T-cell (primary cell): ENCODE measurements around the gene BRD3. TPM values are rescaled to one million over a fixed set of nuclear protein-coding genes. Genes with fewer than 3 reads are reported as not detected.
A peak's percentile ranks its signal among the peaks of the same experiment; 100 is the strongest.
"Not testable (repeated sequence)": the region's sequence is repeated elsewhere in the genome, so short reads cannot be mapped to it uniquely, and the experiment has no call there.

Source experiments
- ATAC-seq, 4 experiments: fragments of 200-7000 bp in 3 of 4; fragments of 150-1000 bp in 1 of 4; cut with Tn5 transposase; replicated peaks in 1 of 4; 1 replicate in 3 of 4; 2 replicates in 1 of 4; pipeline ENCODE4 v1.10.0; 2021; ENCODE audit warnings: moderate library complexity in 3 of 4, mild to moderate bottlenecking in 2 of 4, moderate number of reproducible peaks in 1 of 4
- CTCF ChIA-PET, 2 donors: fragments of 300-600 bp; sonication (Branson Sonifier 250); formaldehyde crosslinking; loops; one replicate each; lab custom pipeline; 2022; ENCODE audit warnings: antibody characterized with exemption in 2 of 2; lab: Charles Lee
- POLR2A ChIA-PET, 2 donors: fragments of 300-600 bp; sonication (Branson Sonifier 250); formaldehyde crosslinking; loops; one replicate each; lab custom pipeline; 2022; ENCODE audit warnings: antibody characterized with exemption in 2 of 2; lab: Charles Lee
- DNase-seq, 35 experiments: peaks; one replicate each; pipeline versions ENCODE4 v3.0.0 to v3.0.0-alpha.2; 2013 to 2023
- H3K27ac ChIP-seq: one replicate; pipeline ENCODE4 v1.5.1; 2013; ENCODE audit warnings: low read length
- H3K27me3 ChIP-seq, 2 experiments: replicated peaks in 1 of 2; 1 replicate in 1 of 2; 2 replicates in 1 of 2; pipeline versions ENCODE4 v1.6.1 to v1.7.0; 2013; ENCODE audit warnings: low read length in 1 of 2, mixed read lengths in 1 of 2; ENCODE audit not compliant: control insufficient read depth in 2 of 2, insufficient read depth in 2 of 2; ENCODE audit errors: extremely low read depth in 1 of 2
- H3K36me3 ChIP-seq, 2 donors: 1 replicate in 1 of 2; 2 replicates in 1 of 2; pipeline versions ENCODE4 v1.6.1 to v1.7.0; 2013; ENCODE audit warnings: low read length in 1 of 2; ENCODE audit not compliant: control insufficient read depth in 2 of 2, insufficient read depth in 1 of 2; ENCODE audit errors: extremely low read depth in 1 of 2
- H3K4me1 ChIP-seq, 2 experiments: 1 replicate in 1 of 2; 2 replicates in 1 of 2; pipeline versions ENCODE4 v1.6.1 to v1.7.0; 2013; ENCODE audit warnings: low read length in 2 of 2, mixed read lengths in 1 of 2; ENCODE audit not compliant: insufficient read depth in 2 of 2, control insufficient read depth in 1 of 2; ENCODE audit errors: extremely low read depth in 1 of 2
- H3K4me3 ChIP-seq, 2 donors: 1 replicate in 1 of 2; 2 replicates in 1 of 2; pipeline versions ENCODE4 v1.5.1 to v1.7.0; 2013; ENCODE audit warnings: mild to moderate bottlenecking in 2 of 2, low read length in 1 of 2, moderate library complexity in 1 of 2; ENCODE audit not compliant: control insufficient read depth in 1 of 2; ENCODE audit errors: extremely low read depth in 1 of 2
- H3K9me3 ChIP-seq: 2 replicates; pipeline ENCODE4 v1.7.0; 2013
- H3K27ac Mint-ChIP-seq, 2 donors: one replicate each; pipeline ENCODE4 v1.8.0; 2020 to 2021; ENCODE audit warnings: mild to moderate bottlenecking in 2 of 2, mixed read lengths in 2 of 2
- H3K27me3 Mint-ChIP-seq, 2 donors: one replicate each; pipeline ENCODE4 v1.8.0; 2021 to 2022; ENCODE audit warnings: mixed read lengths in 2 of 2
- H3K36me3 Mint-ChIP-seq: one replicate; pipeline ENCODE4 v1.8.0; 2021; ENCODE audit warnings: mixed read lengths
- H3K4me1 Mint-ChIP-seq, 3 donors: one replicate each; pipeline ENCODE4 v1.8.0; 2020 to 2022; ENCODE audit warnings: mixed read lengths in 3 of 3, mild to moderate bottlenecking in 1 of 3
- H3K4me3 Mint-ChIP-seq, 3 donors: one replicate each; pipeline ENCODE4 v1.8.0; 2020 to 2022; ENCODE audit warnings: mild to moderate bottlenecking in 3 of 3, mixed read lengths in 3 of 3, moderate library complexity in 3 of 3
- H3K9me3 Mint-ChIP-seq, 3 donors: one replicate each; pipeline ENCODE4 v1.8.0; 2020 to 2022; ENCODE audit warnings: mixed read lengths in 3 of 3
- WGBS: methylation state at CpG from one replicate; pipeline ENCODE4 v1.1.5; 2013; ENCODE audit warnings: missing lambda C conversion rate; ENCODE audit not compliant: insufficient coverage; 5-methylcytosine and 5-hydroxymethylcytosine counted together
- total RNA-seq, 35 experiments: library from RNA in 6 of 35; stranded (reverse) in 6 of 35; fragments of 120-200 nt in 1 of 35; gene quantifications; one replicate each; pipeline versions ENCODE4 v1.2.1 to v1.2.4 and lab custom pipeline; 2013 to 2026

BRD3 gene
- total RNA-seq, 5 donors from 2014 or later (not counting 1 experiment from before 2014, with no cell fraction given) = 33.7 to 63.7 (median 58.2) TPM

DNA sequence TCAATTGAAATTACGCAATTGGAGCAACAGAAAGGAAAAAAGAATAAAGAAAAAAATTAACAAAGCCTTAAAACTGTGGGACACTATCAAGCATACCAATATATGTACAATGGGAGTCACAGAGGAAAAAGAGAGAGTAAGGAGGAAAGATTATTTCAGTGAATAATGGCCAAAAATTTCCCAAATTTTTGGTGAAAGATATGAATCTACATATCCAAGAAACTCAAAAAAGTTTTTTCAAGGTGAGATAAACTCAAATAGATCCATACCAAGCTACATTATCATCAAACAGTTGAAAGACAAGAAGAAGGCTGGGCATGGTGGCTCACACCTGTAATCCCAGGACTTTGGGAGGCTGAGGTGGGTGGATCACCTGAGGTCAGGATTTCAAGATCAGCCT lies 8.8 kb upstream of the BRD3 start:
- ChIA-PET POLR2A (no interaction called here), CTCF (no interaction called here)
- Mint-ChIP-seq H3K36me3 (peaks cover 5% of the 10 kb centered on the region), H3K27me3 (peaks cover 17 to 23% of the 10 kb centered on the region in 2 donors), H3K27ac (no peak overlapping the region), H3K4me3 (no peak overlapping the region), H3K9me3 (peaks cover 11 to 15% (median 13%) of the 10 kb centered on the region in 3 donors), H3K4me1 (no peaks in the 10 kb centered on the region)
- H3K4me3 ChIP-seq = no peak overlapping the region
- no peak overlapping the region for H3K27ac ChIP-seq
- no peaks in the 10 kb centered on the region for H3K4me1 ChIP-seq
- H3K36me3 ChIP-seq = no peaks in the 10 kb centered on the region
- DNase-seq (no peak), ATAC-seq (no peak)
- WGBS = no CpG with 5 or more reads among the region's 1 CpG
- H3K9me3 ChIP-seq = no peaks in the 10 kb centered on the region
- peaks cover 0 to 23% of the 10 kb centered on the region in 2 experiments for H3K27me3 ChIP-seq

- CTCF ChIA-PET, H3K36me3 ChIP-seq, H3K27ac Mint-ChIP-seq, POLR2A ChIA-PET, H3K36me3 Mint-ChIP-seq, H3K27ac ChIP-seq, H3K4me3 Mint-ChIP-seq, ATAC-seq, H3K4me3 ChIP-seq, H3K4me1 ChIP-seq, H3K4me1 Mint-ChIP-seq, H3K9me3 ChIP-seq, DNase-seq: not testable (repeated sequence)
- peaks cover 11 to 15% (median 13%) of the 10 kb centered on the region in 3 donors for H3K9me3 Mint-ChIP-seq
- WGBS = 77% methylated on average over 14 of the region's 31 CpGs
- peaks cover 11 to 29% of the 10 kb centered on the region in 2 donors for H3K27me3 Mint-ChIP-seq
- peaks cover 0 to 27% of the 10 kb centered on the region in 2 experiments for H3K27me3 ChIP-seq
Measured at GRCh38 chr9:134075689-134076088, 7.9 kb upstream of the BRD3 start.

- peaks cover 5% of the 10 kb centered on the region for H3K36me3 Mint-ChIP-seq
- H3K27ac Mint-ChIP-seq = no peak overlapping the region
- H3K4me1 Mint-ChIP-seq = peaks cover 5 to 8% (median 5%) of the 10 kb centered on the region in 3 donors
- H3K9me3 Mint-ChIP-seq = peaks cover 6 to 9% (median 6%) of the 10 kb centered on the region in 3 donors
- no peak for ATAC-seq
- no peak overlapping the region for H3K27ac ChIP-seq
- ChIA-PET CTCF (no interaction called here), POLR2A (no interaction called here)
- no peak overlapping the region for H3K4me3 Mint-ChIP-seq
- DNase-seq = no peak
- no peaks in the 10 kb centered on the region for H3K9me3 ChIP-seq
- H3K27me3 Mint-ChIP-seq = peaks cover 13 to 32% of the 10 kb centered on the region in 2 donors
- no peaks in the 10 kb centered on the region for H3K36me3 ChIP-seq
- H3K4me3 ChIP-seq = no peak overlapping the region
- H3K27me3 ChIP-seq = peaks cover 0 to 43% of the 10 kb centered on the region in 2 experiments
- peaks cover 0 to 8% of the 10 kb centered on the region in 2 experiments for H3K4me1 ChIP-seq
- 67% methylated on average over 2 of the region's 6 CpGs for WGBS
Measured at GRCh38 chr9:134073500-134073899, 5.7 kb upstream of the BRD3 start.

DNA sequence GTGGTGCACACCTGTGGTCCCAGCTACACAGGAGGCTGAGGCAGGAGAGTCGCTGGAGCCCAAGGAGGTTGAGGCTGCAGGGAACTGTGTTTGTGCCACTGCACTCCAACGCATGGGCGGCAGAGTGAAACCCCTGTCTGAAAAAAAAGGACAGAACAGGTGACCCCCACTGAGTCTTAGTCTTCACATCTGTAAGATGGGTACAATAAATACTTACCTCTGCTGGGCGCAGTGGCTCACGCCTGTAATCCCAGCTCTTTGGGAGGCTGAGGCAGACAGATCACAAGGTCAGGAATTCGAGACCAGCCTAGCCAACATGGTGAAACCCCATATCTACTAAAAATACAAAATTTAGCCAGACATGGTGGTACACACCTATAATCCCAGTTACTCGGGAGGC lies 4.9 kb upstream of the BRD3 start:
- DNase-seq, H3K4me1 ChIP-seq, H3K4me3 ChIP-seq, ATAC-seq, POLR2A ChIA-PET, H3K27ac ChIP-seq, H3K27ac Mint-ChIP-seq, H3K9me3 Mint-ChIP-seq, H3K9me3 ChIP-seq, H3K36me3 ChIP-seq, H3K36me3 Mint-ChIP-seq, H3K4me3 Mint-ChIP-seq, H3K4me1 Mint-ChIP-seq: not testable (repeated sequence)
- H3K27me3 Mint-ChIP-seq = peaks cover 13 to 32% of the 10 kb centered on the region in 2 donors
- WGBS = 65% methylated on average over 5 of the region's 7 CpGs
- CTCF ChIA-PET = interaction anchor here in 1 of 2 donors (0.5 kb wide), 2 partner anchors 41 to 97 kb away, joined by 3 to 5 read pairs; no protein-coding TSS in a partner anchor
- H3K27me3 ChIP-seq = peaks cover 0 to 43% of the 10 kb centered on the region in 2 experiments

GRCh38 chr9:134071149-134071548 lies 3.3 kb upstream of the BRD3 start:
- H3K27me3 Mint-ChIP-seq = peaks cover 13 to 32% of the 10 kb centered on the region in 2 donors
- Histone ChIP-seq H3K9me3 (no peaks in the 10 kb centered on the region), H3K4me1 (peaks cover 6 to 18% of the 10 kb centered on the region in 2 experiments), H3K36me3 (no peaks in the 10 kb centered on the region), H3K4me3 (no peak overlapping the region), H3K27ac (no peak overlapping the region), H3K27me3 (peaks cover 0 to 43% of the 10 kb centered on the region in 2 experiments)
- ATAC-seq (no peak), DNase-seq (no peak)
- no peak overlapping the region for H3K4me3 Mint-ChIP-seq
- peaks cover 9 to 13% (median 12%) of the 10 kb centered on the region in 3 donors for H3K4me1 Mint-ChIP-seq
- H3K27ac Mint-ChIP-seq = no peak overlapping the region
- ChIA-PET POLR2A (interaction anchor here in 1 of 2 donors (1.0 kb wide), 1 partner anchor 15 kb away, joined by 5 read pairs; no protein-coding TSS in a partner anchor), CTCF (no interaction called here)
- WGBS = 86% methylated on average over 12 of the region's 12 CpGs
- no peaks in the 10 kb centered on the region for H3K36me3 Mint-ChIP-seq
- peaks cover under 1 to 3% (median under 1%) of the 10 kb centered on the region in 3 donors for H3K9me3 Mint-ChIP-seq

GRCh38 chr9:134069480-134070399 lies 1.9 kb upstream of the BRD3 start:
- peaks cover 0 to 43% of the 10 kb centered on the region in 2 experiments for H3K27me3 ChIP-seq
- Mint-ChIP-seq H3K27me3 (peaks cover 13 to 30% of the 10 kb centered on the region in 2 donors), H3K4me3 (peak overlapping the region; percentile 75 to 86 (median 80)), H3K36me3 (no peaks in the 10 kb centered on the region), H3K27ac (peak overlapping the region; percentile 89 to 91), H3K4me1 (peaks cover 23 to 27% (median 26%) of the 10 kb centered on the region in 3 donors), H3K9me3 (peaks cover 0 to 2% (median 0%) of the 10 kb centered on the region in 3 donors)
- CTCF ChIA-PET = interaction anchor here (0.7 to 1.2 kb wide), 2 partner anchors 9 to 66 kb away, joined by 3 to 8 read pairs; partner anchors contain the start of gene WDR5 (in 1 of the 2)
- no peaks in the 10 kb centered on the region for H3K9me3 ChIP-seq
- H3K27ac ChIP-seq = no peak overlapping the region
- 80% methylated on average over 10 of the region's 12 CpGs for WGBS
- ATAC-seq = no peak
- no peaks in the 10 kb centered on the region for H3K36me3 ChIP-seq
- DNase-seq = peak in 1 of 35 experiments; percentile 12
- H3K4me3 ChIP-seq = peak overlapping the region in 1 of 2 donors; percentile 82
- POLR2A ChIA-PET = no interaction called here
- H3K4me1 ChIP-seq = peaks cover 6 to 32% of the 10 kb centered on the region in 2 experiments
